ENCODE measurements around the gene FBXW11.

DNA sequence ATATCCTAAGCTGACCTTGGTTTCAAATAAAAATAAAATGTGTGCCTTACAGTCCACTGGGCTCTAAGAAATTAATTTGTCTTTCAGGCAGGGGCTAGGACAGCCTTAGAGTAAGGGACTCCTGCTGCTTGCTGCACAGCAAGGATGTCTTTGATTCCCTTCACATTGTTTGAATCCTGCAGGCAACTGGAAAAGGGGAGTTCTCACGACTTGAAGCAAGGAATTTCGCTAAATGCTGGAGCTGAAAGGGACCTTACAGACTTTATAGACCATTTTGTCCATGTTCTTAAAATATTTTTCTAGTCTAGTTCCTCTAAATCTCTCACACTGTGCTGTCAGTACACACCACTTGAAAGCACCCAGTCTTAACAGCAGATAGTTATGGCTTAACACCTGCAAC, 35.6 kb downstream of the FBXW11 start:
- TF ChIP-seq, protein P1, sequence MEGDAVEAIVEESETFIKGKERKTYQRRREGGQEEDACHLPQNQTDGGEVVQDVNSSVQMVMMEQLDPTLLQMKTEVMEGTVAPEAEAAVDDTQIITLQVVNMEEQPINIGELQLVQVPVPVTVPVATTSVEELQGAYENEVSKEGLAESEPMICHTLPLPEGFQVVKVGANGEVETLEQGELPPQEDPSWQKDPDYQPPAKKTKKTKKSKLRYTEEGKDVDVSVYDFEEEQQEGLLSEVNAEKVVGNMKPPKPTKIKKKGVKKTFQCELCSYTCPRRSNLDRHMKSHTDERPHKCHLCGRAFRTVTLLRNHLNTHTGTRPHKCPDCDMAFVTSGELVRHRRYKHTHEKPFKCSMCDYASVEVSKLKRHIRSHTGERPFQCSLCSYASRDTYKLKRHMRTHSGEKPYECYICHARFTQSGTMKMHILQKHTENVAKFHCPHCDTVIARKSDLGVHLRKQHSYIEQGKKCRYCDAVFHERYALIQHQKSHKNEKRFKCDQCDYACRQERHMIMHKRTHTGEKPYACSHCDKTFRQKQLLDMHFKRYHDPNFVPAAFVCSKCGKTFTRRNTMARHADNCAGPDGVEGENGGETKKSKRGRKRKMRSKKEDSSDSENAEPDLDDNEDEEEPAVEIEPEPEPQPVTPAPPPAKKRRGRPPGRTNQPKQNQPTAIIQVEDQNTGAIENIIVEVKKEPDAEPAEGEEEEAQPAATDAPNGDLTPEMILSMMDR (IDR thresholded peaks at IDR 0.05; ENCODE audit: low read depth, low read length) = no peak
- no peak for TF ChIP-seq EZH2phosphoT487 (IDR thresholded peaks at IDR 0.05; ENCODE audit: low read depth)

All from OCI-LY3 (cell line).